Measurements from ENCODE around the gene RAB44.

- TF ChIP-seq EZH2 (IDR thresholded peaks at IDR 0.05; ENCODE audit: borderline replicate concordance, low read length) (no peak), CTCF (IDR thresholded peaks at IDR 0.05; ENCODE audit: low read length) (no peak)
Observed at GRCh38 chr6:36749829-36750489, 52.3 kb downstream of the RAB44 start.

Data from OCI-LY1 (cell line).